ENCODE data around the gene NKD2.
"Not testable (repeated sequence)": the region's sequence is repeated elsewhere in the genome, so short reads cannot be mapped to it uniquely, and the experiment has no call there.

The NKD2 gene

DNA sequence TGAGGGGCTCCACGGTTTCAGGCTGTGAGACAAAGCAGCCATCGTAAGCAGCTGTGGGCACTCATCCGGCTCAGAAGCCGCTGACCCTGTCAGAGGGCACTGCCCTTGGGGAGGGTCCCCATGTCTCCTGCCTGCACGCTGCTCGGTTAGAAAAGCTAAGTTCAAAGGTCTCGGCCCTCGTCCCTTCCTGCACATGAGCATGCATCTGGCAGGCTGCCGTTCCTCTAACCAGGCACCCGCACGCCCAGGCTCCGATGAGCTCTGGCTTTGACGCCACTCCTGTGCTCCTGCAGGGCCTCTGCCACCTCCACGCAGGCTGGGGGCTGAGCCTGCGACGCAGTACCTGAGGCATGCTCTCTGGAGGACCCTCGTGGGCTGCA, 51.3 kb downstream of the NKD2 start:
- no peak for DNase-seq

DNA sequence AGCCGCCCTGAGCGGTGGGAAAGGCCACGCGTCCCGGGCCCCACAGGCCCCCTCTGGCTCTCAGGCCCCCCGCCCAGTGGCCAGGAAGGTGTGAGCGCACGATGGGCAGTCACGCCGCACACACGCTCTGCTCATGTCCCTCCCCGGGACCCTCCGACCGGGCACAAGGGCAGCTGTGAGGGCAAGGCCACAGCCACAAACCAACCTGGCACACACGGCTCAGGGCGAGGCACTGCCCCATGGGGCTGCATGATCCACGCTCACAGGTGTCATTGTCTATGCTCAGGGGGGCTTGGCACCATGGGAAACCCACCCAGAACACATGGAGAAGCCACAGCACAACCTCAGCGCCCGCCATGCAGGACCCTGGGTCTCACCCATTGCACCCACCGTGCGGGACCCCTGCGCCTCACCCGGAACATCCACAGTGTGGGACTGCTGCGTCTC, 52.0 kb downstream of the NKD2 start:
- DNase-seq = no peak

DNA sequence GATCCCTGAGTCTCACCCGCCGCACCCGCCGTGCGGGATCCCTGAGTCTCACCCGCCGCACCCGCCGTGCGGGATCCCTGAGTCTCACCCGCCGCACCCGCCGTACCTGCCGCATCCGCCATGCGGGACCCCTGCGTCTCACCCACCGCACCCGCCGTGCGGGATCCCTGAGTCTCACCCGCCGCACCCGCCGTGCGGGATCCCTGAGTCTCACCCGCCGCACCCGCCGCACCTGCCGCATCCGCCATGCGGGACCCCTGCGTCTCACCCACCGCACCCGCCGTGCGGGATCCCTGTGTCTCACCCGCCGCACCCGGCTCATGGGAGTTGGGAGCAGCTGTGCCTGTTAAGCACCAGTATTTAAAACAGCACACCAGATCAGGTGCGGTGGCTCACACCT, 52.7 kb downstream of the NKD2 start:
- DNase-seq = not testable (repeated sequence)

DNA sequence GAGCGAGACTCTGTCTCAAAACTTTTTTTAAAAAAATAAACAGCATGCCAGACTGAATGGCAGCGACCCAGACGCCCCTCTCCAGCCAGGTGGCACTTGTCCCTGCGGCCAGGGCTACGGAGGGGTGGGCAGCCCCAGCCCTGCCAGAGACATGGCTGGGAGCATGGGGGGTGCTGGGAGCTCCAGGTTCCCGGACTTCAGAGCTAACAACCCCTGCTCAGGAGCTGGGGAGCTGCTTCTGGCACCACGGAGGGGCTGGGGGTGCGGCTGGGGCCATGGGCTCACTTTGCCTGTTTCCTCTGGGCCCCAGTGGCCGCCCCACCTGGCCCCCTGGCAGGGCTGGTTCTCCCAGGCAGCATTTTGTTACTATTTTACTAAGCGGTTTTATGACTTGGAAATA, 53.3 kb downstream of the NKD2 start:
- no peak for DNase-seq

DNA sequence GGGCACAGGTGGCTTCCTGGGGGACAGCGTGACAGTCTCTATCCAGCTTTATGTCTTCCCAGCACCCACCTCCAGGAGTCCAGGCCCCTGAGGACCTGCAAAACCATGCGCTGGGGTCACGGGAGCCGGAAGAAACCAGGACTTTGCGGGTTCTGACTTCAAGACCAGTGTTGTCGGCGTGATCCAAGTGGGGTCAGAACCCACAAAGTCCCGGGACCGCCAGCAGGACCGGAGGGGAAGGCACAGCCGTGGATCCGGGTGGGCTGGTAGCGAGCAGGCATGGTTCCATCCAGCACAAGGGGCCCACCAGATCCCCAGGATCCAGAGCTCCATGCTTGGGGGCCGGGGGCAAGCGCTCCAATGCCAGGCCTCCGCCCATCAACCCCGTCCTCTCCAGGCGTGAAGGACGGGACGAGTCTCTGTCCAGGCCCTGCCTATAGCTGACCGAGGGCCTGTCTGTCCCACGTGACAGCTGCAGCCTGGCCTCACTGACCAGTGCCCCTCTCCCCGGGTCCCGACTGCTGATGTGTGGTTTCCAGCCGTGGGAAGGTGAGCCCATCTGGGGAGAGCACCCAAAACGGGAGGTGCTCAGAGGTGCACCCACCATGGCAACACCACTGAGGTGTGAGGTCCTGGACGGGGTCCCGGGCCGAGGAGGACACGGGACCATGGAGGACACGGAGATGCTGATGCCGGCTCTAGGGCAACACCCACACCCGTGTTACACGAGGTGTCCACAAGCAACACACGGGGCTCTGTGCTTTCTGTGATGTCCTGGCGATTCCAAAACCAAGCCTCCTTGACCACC, 54.4 kb downstream of the NKD2 start:
- no peak for DNase-seq

DNA sequence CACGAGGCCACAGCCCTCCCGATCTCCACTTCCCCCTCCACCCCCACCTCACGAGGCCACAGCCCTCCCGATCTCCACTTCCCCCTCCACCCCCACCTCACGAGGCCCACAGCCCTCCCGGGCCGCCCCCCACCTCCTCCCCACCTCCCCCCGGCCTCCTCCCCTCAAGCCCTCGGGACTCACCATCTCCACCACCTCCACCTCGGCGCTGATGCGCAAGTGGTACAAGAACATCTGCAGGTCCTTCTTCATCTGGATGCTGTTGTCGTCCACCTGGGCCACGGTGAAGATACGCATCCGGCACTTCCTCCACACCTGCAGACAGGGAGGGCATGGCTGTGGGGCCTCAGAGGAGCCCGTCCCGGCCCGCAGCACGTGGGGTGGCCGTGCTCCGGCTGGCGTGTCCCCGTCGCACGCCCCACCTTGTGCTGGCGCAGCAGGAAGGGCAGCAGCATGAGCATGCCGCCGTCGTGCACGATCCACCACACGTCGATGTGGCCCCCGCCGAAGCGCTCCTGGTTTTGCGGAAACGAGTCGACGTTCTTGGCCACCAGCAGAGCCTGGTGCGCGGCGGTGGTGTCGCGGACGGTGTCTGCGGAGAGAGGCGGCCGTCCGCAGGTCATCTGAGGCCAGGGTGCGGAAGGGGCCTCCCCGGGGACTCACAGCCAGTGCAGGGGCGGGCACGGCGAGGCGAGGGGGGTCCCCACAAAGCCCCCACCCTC, 55.2 kb downstream of the NKD2 start:
- no peak for DNase-seq

DNA sequence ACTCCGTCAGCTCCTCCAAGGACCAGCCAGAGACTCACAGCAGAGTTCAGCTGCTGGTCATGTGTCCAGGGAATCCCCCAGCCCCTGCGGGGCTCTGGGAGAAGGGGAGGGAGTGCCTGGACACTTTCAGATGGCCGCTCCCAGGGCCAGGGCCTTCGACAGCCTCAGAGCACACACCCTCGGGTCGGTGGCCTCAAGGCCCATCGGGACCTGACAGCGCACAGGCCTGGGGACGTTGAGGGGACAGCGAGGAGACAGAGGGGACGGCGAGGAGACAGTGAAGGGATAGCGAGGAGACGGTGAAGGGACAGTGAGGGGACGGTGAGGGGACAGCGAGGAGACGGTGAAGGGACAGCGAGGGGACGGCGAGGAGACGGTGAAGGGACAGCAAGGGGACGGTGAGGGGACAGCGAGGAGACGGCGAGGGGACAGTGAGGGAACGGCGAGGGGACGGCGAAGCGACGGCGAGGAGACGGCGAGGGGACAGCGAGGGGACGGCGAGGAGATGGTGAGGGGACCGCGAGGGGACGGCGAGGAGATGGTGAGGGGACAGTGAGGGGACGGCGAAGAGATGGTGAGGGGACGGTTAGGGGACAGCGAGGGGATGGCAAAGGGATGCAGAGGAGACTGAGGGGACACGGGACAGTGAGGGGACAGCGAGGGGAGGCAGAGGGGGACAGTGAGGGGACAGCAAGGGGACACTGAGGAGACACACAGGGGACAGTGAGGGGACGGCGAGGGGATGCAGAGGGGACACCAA, 56.0 kb downstream of the NKD2 start:
- no peak for DNase-seq

DNA sequence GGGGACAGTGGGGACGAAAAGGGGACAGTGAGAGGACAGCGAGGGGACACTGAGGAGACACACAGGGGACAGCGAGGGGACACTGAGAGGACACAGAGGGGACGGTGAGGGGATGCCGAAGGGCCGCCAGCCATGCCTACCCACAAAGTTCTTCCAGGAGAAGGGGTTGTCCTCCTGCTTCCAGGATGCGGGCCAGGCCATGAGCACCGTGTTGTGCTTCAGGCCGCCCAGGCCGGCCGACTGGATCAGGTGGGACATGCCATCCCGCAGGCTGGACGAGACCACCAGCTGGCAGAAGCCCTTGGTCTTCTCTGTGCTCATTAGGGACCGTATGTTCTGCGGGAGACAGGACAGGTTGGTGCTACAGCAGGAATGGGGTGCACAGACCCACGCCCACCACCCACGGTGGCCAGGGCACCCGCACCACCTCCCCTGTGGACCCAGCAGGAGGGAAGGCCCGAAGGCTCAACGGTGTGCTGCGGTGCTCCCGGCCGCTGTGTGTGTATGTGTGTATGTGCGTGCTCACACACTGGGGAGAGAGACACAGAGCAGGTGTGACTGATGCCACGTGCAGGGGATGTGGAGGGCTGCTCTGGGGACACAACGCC, 56.6 kb downstream of the NKD2 start:
- no peak for DNase-seq

DNA sequence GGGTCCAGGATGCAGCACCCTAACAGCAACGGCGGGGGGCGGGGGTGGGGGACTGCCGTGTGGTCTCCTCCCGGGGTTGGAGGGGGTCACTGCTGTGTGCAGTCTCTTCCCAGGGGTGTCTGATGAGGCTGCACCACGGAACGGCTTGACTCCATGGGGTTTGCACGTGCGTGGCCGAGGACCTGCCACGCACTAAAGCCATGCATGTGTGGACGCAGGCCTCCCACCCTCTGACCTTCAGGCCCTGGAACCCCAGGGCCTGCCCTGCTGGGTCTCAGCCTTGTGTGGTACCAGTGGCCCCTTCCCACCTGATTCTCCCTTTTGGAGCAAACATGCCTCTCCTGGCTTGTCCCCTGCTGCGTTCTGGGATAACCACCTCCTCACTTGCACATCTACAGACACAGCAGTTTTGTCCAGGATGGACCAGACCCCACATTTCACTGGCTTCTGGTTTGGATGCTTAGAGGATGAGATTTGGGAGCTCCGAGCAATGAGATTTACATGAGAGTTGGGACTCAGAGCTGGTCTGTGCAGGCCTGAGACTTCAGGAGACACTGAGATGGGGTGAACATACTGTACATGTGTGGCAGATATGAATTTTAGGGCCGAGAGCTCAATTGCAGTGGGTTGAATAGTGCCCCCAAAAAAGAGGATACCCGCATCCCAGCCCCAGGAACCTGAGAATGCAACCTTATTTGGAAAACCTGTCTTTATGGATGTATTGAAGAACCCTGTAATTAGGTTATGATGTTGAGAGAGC, 57.5 kb downstream of the NKD2 start:
- DNase-seq = no peak

DNA sequence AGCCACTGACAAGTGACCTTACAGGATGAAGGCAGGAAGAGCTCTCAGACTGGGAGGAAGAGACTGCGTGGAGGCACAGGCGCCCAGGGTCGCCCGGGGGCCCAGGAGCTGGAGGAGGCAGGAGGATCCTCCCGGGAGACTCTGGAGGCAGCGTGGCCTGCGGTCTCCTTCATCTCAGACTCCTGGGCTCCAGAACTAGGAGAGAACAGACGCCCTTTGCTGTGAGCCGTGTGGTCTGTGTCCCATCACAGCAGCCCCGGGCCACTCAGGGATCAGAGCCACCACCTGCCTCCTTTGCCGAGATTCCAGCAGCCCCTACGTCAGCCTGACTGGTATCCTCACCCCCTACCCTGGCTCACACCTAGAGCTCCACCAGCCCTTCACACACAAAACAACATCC, 58.1 kb downstream of the NKD2 start:
- no peak for DNase-seq

DNA sequence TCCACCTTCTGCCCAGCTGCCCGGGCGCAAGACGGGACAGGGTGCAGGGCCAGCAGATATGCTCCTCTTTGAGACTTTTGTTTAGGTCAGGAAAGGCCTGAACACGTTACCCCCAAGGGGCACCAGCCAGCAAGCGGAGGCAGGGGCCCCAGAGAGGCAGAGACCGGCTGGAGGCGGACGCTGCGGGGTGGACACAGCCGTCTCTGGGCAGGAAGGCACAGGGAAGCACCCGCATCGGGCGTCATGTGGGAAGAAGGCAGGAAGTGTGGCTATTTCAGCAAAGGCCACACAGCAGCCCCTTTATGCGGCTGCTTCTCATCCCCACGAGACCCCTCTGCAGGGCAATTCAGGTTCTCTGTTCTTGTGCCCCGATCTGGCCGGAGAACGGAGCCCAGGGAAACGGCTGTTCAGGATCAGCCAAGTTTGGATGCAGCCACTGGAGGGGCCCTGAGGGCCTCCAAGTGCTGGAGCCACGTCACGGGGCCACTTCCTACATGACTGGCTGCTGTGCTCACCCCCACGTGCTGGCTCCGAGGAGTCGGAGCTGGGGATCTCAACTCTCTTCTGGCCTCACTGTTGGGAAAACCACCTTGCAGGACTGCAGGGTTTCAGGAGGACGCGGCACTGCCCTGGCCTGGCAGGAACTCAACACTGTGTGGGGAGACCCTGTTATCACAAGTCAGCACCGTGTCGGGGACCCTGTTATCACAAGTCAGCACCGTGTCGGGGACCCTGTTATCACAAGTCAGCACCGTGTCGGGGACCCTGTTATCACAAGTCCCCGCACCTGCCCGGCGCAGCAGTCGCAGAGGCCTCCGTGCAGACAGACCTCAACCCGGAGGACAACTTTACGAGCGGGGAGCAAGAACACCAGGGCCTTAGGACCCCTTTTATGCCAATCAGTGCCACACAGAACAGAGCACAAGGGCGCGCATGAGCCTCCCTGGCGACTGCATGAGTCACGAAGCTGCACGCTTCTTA, 58.8 kb downstream of the NKD2 start:
- DNase-seq = no peak

DNA sequence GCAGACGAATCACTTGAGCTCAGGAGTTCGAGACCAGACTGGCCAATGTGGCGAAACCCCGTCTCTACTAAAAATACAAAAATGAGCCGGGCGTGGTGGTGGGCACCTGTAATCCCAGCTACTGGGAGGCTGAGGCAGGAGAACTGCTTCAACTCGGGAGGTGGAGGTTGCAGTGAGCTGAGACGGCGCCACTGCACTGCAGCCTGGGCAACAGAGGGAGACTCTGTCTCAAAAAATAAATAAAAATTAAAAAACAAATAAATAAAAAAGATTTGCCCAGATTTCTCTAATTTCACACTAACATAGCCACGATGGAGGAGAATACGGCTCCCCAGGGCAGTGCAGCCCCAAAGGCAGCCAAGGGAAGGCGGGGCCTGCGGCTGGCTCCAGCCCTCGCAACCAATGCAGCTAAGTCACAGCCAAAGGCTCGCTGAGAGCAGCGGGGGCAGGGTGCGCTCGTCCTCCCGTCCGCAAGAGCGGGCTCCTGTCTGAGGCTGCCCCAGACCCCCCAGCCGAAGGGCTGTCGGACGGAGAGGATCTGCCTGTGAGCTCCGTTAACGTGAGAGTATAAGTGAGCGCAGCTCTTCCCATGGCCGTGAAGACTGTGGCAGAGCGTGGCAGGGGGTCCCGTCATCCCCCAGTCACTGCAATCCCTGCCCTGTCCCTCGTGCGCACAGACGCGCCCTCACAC, 59.7 kb downstream of the NKD2 start:
- DNase-seq = no peak

DNA sequence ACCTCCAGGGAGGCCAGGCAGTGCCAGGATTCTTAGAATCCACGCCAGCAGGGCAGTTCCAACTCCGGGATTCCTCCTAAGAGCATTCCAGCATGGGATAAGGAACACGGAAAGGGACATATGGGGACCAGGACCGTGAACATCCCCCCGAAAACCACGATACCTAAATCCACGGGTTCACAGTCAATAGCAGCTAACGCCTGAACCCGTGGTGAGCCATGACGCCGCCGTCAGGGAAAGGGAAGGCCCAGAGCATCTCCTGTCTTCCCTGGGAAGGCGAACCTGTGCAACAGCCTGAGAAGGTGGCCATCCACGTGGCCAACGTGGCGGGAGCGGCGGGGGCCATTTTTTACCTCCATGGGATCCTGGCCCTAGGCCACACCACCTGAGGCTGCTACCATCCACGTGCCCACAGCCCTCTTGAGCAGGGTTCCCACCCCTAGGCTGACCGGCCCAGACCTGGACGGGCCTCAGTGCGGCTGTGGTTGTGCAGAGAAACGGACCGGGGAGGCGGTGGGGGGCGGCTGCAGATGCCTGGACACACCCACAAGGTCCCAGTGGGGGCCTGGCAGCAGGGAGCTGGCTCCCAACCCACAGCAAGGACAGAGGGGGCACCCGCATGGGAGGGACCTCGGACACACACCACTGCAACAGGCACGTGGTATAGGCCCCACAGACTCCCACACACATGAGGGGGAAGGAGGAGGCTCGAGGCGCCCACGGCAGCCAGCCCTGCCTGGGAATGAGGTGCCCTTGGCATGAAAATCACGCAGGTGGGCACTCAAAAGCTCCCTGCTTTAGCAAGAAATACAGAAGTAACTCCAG, 60.5 kb downstream of the NKD2 start:
- DNase-seq = no peak

DNA sequence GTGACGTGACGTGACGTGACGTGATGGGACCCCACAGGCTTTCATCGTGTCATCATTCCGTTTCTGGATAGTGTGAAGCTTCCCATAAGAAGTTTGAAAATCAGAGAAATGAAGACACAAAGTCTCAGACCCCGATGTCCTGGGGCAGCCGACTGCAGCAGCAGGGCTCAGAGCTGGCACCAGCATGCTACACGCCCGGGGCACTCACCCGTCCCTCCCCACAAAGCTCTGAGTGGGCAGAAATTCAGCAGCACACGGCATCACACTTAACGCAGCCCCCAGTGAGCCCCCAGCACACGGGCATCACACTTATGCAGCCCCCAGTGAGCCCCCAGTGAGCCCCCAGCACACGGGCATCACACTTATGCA, 61.1 kb downstream of the NKD2 start:
- no peak for DNase-seq

DNA sequence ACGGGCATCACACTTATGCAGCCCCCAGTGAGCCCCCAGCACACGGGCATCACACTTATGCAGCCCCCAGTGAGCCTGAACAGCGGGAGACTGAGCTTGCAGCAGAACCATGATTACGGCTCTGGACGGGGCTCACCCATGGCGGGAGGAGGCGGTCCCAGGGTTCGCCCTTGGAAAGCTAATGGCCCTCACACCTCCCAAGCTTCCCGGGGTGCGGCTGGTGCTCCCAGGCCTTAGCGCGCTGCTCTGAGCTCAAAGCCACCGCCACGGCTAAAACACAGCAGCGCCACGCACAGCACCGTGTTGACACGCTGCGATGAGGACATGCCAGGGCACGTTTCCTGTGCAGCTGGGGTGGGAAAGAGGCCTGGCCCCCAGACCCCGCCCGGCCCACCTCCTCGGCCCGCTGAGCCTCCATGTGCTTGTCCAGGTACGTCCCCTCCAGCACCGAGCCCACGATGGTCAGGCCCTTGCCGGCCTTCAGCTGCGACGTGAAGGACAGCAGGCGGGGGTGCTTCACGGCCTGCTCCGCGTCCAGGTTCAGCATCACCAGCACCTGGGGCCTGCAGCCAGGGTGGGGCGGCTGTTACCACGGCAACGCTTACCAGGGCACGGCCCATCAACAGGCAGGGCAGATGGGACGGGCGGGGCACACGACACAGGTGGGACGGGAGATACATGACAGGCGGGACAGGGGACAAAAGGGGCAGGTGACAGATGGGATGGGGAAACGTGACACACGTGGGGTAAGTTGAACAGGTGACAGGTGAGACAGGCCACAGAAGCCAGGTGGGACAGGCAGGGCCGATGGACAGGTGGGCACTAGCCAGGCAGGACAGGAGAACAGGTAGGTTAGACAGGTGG, 64.9 kb downstream of the NKD2 start:
- no peak for DNase-seq

DNA sequence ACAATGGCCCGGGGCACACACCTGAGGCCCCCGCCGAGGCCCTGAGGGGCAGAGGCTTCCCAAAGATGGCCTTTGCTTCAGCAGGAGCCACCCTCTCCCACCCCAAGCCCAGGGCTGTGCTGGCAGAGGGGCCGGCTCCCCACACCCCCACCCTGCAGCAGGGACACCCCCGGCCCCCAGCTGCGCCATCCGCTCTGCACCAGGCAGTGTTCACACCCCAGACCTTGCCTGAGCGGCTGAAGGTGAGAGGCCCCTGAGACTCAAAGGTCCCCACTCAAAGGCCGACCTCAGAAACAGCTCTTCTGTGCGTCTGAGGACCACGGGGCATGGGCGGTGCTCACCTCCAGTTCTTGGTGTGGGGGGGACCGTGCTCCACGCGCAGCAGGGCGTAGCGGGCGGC, 65.6 kb downstream of the NKD2 start:
- DNase-seq = no peak

DNA sequence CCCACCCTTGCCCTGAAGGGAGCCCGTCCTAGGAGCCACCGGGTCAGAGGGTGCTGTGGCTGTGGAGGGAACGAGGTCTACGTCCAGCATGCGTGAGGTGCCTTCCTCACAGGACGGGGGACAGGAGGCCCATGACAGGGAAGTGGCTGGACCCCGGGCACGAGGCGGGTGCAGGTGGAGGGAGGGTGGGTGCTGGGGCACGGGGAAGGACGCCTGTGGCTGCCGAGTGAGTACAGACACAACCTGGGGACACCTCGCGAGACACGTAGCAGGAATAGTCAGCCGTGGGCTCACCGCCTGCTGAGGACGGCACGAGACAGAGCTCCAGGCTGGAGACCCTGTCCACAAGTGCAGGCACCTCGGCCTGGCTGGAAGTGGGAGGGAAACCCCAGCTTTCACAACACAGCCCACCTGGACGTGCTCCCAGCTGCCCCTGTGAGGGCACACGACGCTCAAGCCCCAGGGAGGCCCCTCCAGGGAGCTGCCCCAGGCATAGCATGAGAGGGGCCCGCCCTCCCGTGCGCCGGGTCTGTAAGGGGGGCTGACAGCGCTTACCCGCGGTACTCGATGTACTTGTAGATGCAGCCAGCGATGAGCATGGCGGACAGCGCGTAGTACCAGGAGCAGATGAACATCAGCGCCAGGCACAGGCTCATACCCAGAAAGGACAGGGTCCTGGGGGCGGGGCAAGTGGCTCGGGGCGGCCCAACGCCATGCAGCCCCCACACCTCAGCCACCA, 66.4 kb downstream of the NKD2 start:
- no peak for DNase-seq

DNA sequence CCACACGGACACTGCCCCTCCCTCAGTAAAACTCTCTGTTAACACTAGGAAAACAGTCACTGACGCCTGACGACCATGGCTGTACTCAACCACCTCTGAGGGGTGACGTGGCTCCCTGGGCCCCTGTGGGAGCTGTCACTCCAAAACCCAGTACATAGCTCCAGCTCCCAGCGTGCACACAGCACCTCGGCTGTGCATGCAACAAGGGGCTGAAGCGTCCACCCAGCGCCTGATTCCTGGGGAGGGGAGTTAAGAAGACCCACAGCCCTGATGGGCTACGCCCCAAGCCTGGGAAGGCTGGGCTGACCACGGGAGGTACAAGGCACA, 66.9 kb downstream of the NKD2 start:
- no peak for DNase-seq

Measured in GOT3 (cell line).